ENCODE results near the gene PDGFA.

- TF ChIP-seq POLR2AphosphoS5 (IDR thresholded peaks at IDR 0.05; ENCODE audit: borderline replicate concordance, low read depth, low read length), result no peak
- no peak for TF ChIP-seq EZH2 (IDR thresholded peaks at IDR 0.05)
- TF ChIP-seq FOXP2 (optimal IDR thresholded peaks at IDR 0.05; ENCODE audit: control extremely low read depth, extremely low read length, insufficient read depth), result no peak
Measured at GRCh38 chr7:549891-550625, 30.4 kb upstream of the PDGFA start.

All from SK-N-MC (cell line).